Gastrocnemius medialis (tissue), 4 donors: Measurements from ENCODE around the gene GHRH. TPM values are rescaled to one million over a fixed set of nuclear protein-coding genes. Genes with fewer than 3 reads are reported as not detected.

Source experiments
- ATAC-seq, 2 donors: fragments of 150-250 bp; one replicate each; pipeline ENCODE4 v1.9.1; 2016
- DNase-seq, 2 donors: peaks; one replicate each; pipeline ENCODE4 v3.0.0-alpha.2; 2019
- H3K27ac ChIP-seq, 4 donors: fragments of 200-600 bp; sonication (generic); 1 replicate in 1 of 4; 2 replicates in 3 of 4; pipeline ENCODE4 v1.5.1; 2016 to 2018; ENCODE audit warnings: mild to moderate bottlenecking in 2 of 4, moderate library complexity in 1 of 4
- H3K27me3 ChIP-seq, 3 donors: fragments of 200-600 bp; sonication (generic) in 2 of 3; 1 replicate in 1 of 3; 2 replicates in 2 of 3; pipeline versions ENCODE4 v1.5.1 to v1.6.0; 2016 to 2019; ENCODE audit warnings: mild to moderate bottlenecking in 1 of 3, moderate library complexity in 1 of 3
- H3K36me3 ChIP-seq, 2 donors: fragments of 200-600 bp; sonication (generic) in 1 of 2; one replicate each; pipeline ENCODE4 v1.5.1; 2017 to 2018
- H3K4me1 ChIP-seq, 2 donors: fragments of 200-600 bp; sonication (generic) in 1 of 2; one replicate each; pipeline ENCODE4 v1.5.1; 2016 to 2017; ENCODE audit warnings: mild to moderate bottlenecking in 2 of 2
- H3K4me3 ChIP-seq, 4 donors: fragments of 200-600 bp; sonication (generic) in 3 of 4; 1 replicate in 1 of 4; 2 replicates in 3 of 4; pipeline ENCODE4 v1.5.1; 2016 to 2019; ENCODE audit warnings: mild to moderate bottlenecking in 2 of 4
- H3K9me3 ChIP-seq, 3 donors: fragments of 200-600 bp; sonication (generic) in 2 of 3; 1 replicate in 1 of 3; 2 replicates in 2 of 3; pipeline ENCODE4 v1.5.1; 2016 to 2019
- CTCF ChIP-seq, 5 experiments: fragments of 450-650 bp in 3 of 5; fragments of 200-600 bp in 2 of 5; sonication (generic) in 2 of 5; IDR thresholded peaks in 4 of 5; conservative IDR thresholded peaks in 1 of 5; 1 replicate in 4 of 5; 2 replicates in 1 of 5; pipeline ENCODE4 v1.5.1; 2016 to 2019; ENCODE audit warnings: antibody characterized with exemption in 5 of 5, mild to moderate bottlenecking in 3 of 5, moderate library complexity in 3 of 5
- POLR2A ChIP-seq, 2 donors: fragments of 450-650 bp; IDR thresholded peaks; one replicate each; pipeline ENCODE4 v1.6.1; 2017; ENCODE audit warnings: antibody characterized with exemption in 2 of 2, mild to moderate bottlenecking in 2 of 2, moderate library complexity in 2 of 2
- in situ Hi-C, 4 donors: fragments of 200-750 bp; cut with MboI; loops; one replicate each; pipeline versions ENCODE4 v1.15.0 to v1.8.0; 2017; ENCODE audit warnings: low sequenced_read_pairs in 4 of 4
- intact Hi-C: fragments of 100-400 bp; cut with DNase I; formaldehyde crosslinking; loops from one replicate; pipeline ENCODE4 v1.15.1; 2023; ENCODE audit warnings: low total_unique reads
- total RNA-seq, 4 donors: library from RNA; depleted of rRNA; stranded (reverse); fragments of >200 nt; gene quantifications; one replicate each; pipeline versions ENCODE4 v1.1.0 to v1.2.3, GENCODE V29; 2016

GHRH gene
- total RNA-seq, 4 donors from 2014 or later, result not detected

GRCh38 chr20:37251825-37252477, 9.7 kb downstream of the GHRH start:
- no peaks in the 10 kb centered on the region for H3K27me3 ChIP-seq
- DNase-seq (no peak), ATAC-seq (no peak)
- no peaks in the 10 kb centered on the region for H3K9me3 ChIP-seq
- H3K27ac ChIP-seq, result no peak overlapping the region
- peaks cover 0 to 4% of the 10 kb centered on the region in 2 donors for H3K4me1 ChIP-seq
- in situ Hi-C loops (no loop called here), intact Hi-C loops (no loop called here)
- TF ChIP-seq CTCF (IDR thresholded peaks at IDR 0.05 in 4 of 5, conservative IDR thresholded peaks at IDR 0.05 in 1 of 5) (no peak), POLR2A (IDR thresholded peaks at IDR 0.05) (no peak)
- H3K4me3 ChIP-seq, result no peak overlapping the region
- H3K36me3 ChIP-seq, result no peaks in the 10 kb centered on the region

- TF ChIP-seq POLR2A (IDR thresholded peaks at IDR 0.05) (no peak), CTCF (IDR thresholded peaks at IDR 0.05 in 4 of 5, conservative IDR thresholded peaks at IDR 0.05 in 1 of 5) (no peak)
- H3K9me3 ChIP-seq, result no peaks in the 10 kb centered on the region
- H3K4me1 ChIP-seq, result peaks cover 4% of the 10 kb centered on the region in 2 donors
- H3K36me3 ChIP-seq, result no peaks in the 10 kb centered on the region
- no peak overlapping the region for H3K27ac ChIP-seq
- H3K27me3 ChIP-seq, result no peaks in the 10 kb centered on the region
- no peak overlapping the region for H3K4me3 ChIP-seq
- ATAC-seq (no peak), DNase-seq (no peak)
- in situ Hi-C loops (no loop called here), intact Hi-C loops (no loop called here)
These were observed 12.3 kb downstream of the GHRH start for GRCh38 chr20:37249304-37249703.

- TF ChIP-seq CTCF (IDR thresholded peaks at IDR 0.05 in 4 of 5, conservative IDR thresholded peaks at IDR 0.05 in 1 of 5) (no peak), POLR2A (IDR thresholded peaks at IDR 0.05) (no peak)
These were observed 14.1 kb downstream of the GHRH start for GRCh38 chr20:37247547-37247946.

GRCh38 chr20:37246736-37247135, 14.9 kb downstream of the GHRH start:
- intact Hi-C loops, result no loop called here

More at GRCh38 chr20:37247547-37247946, 14.1 kb downstream of the GHRH start:
- Histone ChIP-seq H3K9me3 (no peaks in the 10 kb centered on the region), H3K4me1 (peaks cover 19 to 20% of the 10 kb centered on the region in 2 donors), H3K36me3 (peaks cover 0 to 7% of the 10 kb centered on the region in 2 donors), H3K27me3 (no peaks in the 10 kb centered on the region), H3K27ac (no peak overlapping the region), H3K4me3 (no peak overlapping the region)
- intact Hi-C loops (no loop called here), in situ Hi-C loops (no loop called here)
- no peak for ATAC-seq
- no peak for DNase-seq

More at GRCh38 chr20:37246736-37247135, 14.9 kb downstream of the GHRH start:
- Histone ChIP-seq H3K4me3 (no peak overlapping the region), H3K27ac (no peak overlapping the region), H3K27me3 (no peaks in the 10 kb centered on the region), H3K4me1 (peaks cover 19 to 24% of the 10 kb centered on the region in 2 donors), H3K36me3 (peaks cover 0 to 15% of the 10 kb centered on the region in 2 donors), H3K9me3 (no peaks in the 10 kb centered on the region)
- in situ Hi-C loops, result no loop called here
- TF ChIP-seq CTCF (IDR thresholded peaks at IDR 0.05 in 4 of 5, conservative IDR thresholded peaks at IDR 0.05 in 1 of 5) (no peak), POLR2A (IDR thresholded peaks at IDR 0.05) (no peak)
- ATAC-seq (no peak), DNase-seq (no peak)
